WTC11 (cell line): ENCODE data around the gene ENOX2. TPM values are rescaled to one million over a fixed set of nuclear protein-coding genes. Genes with fewer than 3 reads are reported as not detected.

Experiments
- ATAC-seq: fragments of 200-7000 bp; cut with Tn5 transposase; 2 replicates; pipeline ENCODE4 v1.10.0; 2021; ENCODE audit warnings: mild to moderate bottlenecking, moderate library complexity
- CTCF ChIA-PET: fragments of 300-600 bp; sonication (Branson Sonifier 250); formaldehyde crosslinking; loops from one replicate; lab custom pipeline; 2021; ENCODE audit warnings: antibody characterized with exemption; lab: Charles Lee
- POLR2A ChIA-PET: fragments of 350-600 bp; sonication (Branson Sonifier 250); formaldehyde crosslinking; loops from one replicate; lab custom pipeline; 2021; ENCODE audit warnings: antibody characterized with exemption; lab: Charles Lee
- DNase-seq: peaks from one replicate; pipeline ENCODE4 v3.0.0; 2021; ENCODE audit warnings: low spot score
- H3K27ac Mint-ChIP-seq: 2 replicates; pipeline ENCODE4 v1.8.0; 2021; ENCODE audit warnings: mixed read lengths
- H3K27me3 Mint-ChIP-seq: 2 replicates; pipeline ENCODE4 v1.8.0; 2021; ENCODE audit warnings: low read depth, mild to moderate bottlenecking, moderate library complexity, mixed read lengths
- H3K36me3 Mint-ChIP-seq: 2 replicates; pipeline ENCODE4 v1.8.0; 2021; ENCODE audit warnings: mixed read lengths
- H3K4me1 Mint-ChIP-seq: 2 replicates; pipeline ENCODE4 v1.8.0; 2022; ENCODE audit warnings: mixed read lengths
- H3K4me3 Mint-ChIP-seq: 2 replicates; pipeline ENCODE4 v1.8.0; 2021; ENCODE audit warnings: mild to moderate bottlenecking, moderate library complexity, mixed read lengths
- H3K9me3 Mint-ChIP-seq: 2 replicates; pipeline ENCODE4 v1.8.0; 2021; ENCODE audit warnings: mixed read lengths
- AR ChIP-seq: fragments of 250-450 bp; sonication (Bioruptor Pico); IDR thresholded peaks from 2 replicates; pipeline ENCODE4 v1.9.0; 2021; ENCODE audit warnings: mild to moderate bottlenecking
- ATF3 ChIP-seq: sonication (generic); formaldehyde crosslinking; conservative IDR thresholded peaks from 2 replicates; pipeline ENCODE4 v1.8.1; 2022; ENCODE audit warnings: mild to moderate bottlenecking, missing genetic modification reagents
- ESRRA ChIP-seq: sonication (generic); formaldehyde crosslinking; IDR thresholded peaks from 2 replicates; pipeline ENCODE4 v1.8.1; 2022; ENCODE audit warnings: mild to moderate bottlenecking, missing genetic modification reagents, borderline replicate concordance
- HMGXB4 ChIP-seq: sonication (generic); formaldehyde crosslinking; IDR thresholded peaks from 2 replicates; pipeline ENCODE4 v1.8.1; 2023; ENCODE audit warnings: mild to moderate bottlenecking, moderate library complexity, missing genetic modification reagents
- IRF2 ChIP-seq: sonication (generic); formaldehyde crosslinking; IDR thresholded peaks from 2 replicates; pipeline ENCODE4 v1.8.0; 2022; ENCODE audit warnings: low read depth, missing genetic modification reagents, borderline replicate concordance
- NFE2L1 ChIP-seq: sonication (generic); formaldehyde crosslinking; IDR thresholded peaks from 2 replicates; pipeline ENCODE4 v1.8.1; 2023; ENCODE audit warnings: missing genetic modification reagents
- NR2C2 ChIP-seq: sonication (generic); formaldehyde crosslinking; IDR thresholded peaks from 2 replicates; pipeline ENCODE4 v1.8.0; 2022; ENCODE audit warnings: mild to moderate bottlenecking, missing genetic modification reagents
- PREB ChIP-seq: sonication (generic); formaldehyde crosslinking; IDR thresholded peaks from 2 replicates; pipeline ENCODE4 v1.8.1; 2022; ENCODE audit warnings: mild to moderate bottlenecking, missing genetic modification reagents, moderate library complexity, borderline replicate concordance
- TEAD4 ChIP-seq: sonication (generic); formaldehyde crosslinking; IDR thresholded peaks from 2 replicates; pipeline ENCODE4 v1.8.0; 2022; ENCODE audit warnings: mild to moderate bottlenecking, missing genetic modification reagents
- USF2 ChIP-seq: sonication (generic); formaldehyde crosslinking; IDR thresholded peaks from 2 replicates; pipeline ENCODE4 v1.8.1; 2023; ENCODE audit warnings: mild to moderate bottlenecking, missing genetic modification reagents, moderate library complexity
- ZBTB43 ChIP-seq: sonication (generic); formaldehyde crosslinking; IDR thresholded peaks from 2 replicates; pipeline ENCODE4 v1.8.1; 2023; ENCODE audit warnings: mild to moderate bottlenecking, missing genetic modification reagents
- ZNF219 ChIP-seq: sonication (generic); formaldehyde crosslinking; IDR thresholded peaks from 2 replicates; pipeline ENCODE4 v1.8.0; 2023; ENCODE audit warnings: missing genetic modification reagents, mild to moderate bottlenecking, borderline replicate concordance
- ZNF281 ChIP-seq: sonication (generic); formaldehyde crosslinking; IDR thresholded peaks from 2 replicates; pipeline ENCODE4 v1.8.0; 2023; ENCODE audit warnings: mild to moderate bottlenecking, missing genetic modification reagents
- total RNA-seq: library from RNA; stranded (reverse); gene quantifications from 3 replicates; pipeline ENCODE4 v1.2.3, GENCODE V29; 2021

Gene ENOX2
- total RNA-seq, 1 experiment from 2014 or later = 13.8 TPM

GRCh38 chrX:130841776-130842175, 61.2 kb downstream of the ENOX2 start (continued):
- TF ChIP-seq ATF3 (CRISPR knock-in tag) = no peak

GRCh38 chrX:130840345-130840744, 62.7 kb downstream of the ENOX2 start:
- no peaks in the 10 kb centered on the region for H3K36me3 Mint-ChIP-seq
- TF ChIP-seq IRF2 (CRISPR knock-in tag) (no peak), ZNF281 (CRISPR knock-in tag) (no peak), ESRRA (CRISPR knock-in tag) (no peak), NFE2L1 (CRISPR knock-in tag) (no peak), ZBTB43 (CRISPR knock-in tag) (no peak), NR2C2 (no peak), PREB (no peak)
- TF ChIP-seq, all 79 proteins: peak for 0
- ChIA-PET CTCF (no interaction called here), POLR2A (no interaction called here)
- Mint-ChIP-seq H3K9me3 (no peaks in the 10 kb centered on the region), H3K27ac (no peak overlapping the region), H3K27me3 (no peaks in the 10 kb centered on the region), H3K4me1 (peaks cover 34% of the 10 kb centered on the region), H3K4me3 (no peak overlapping the region)
- no peak for ATAC-seq
- no peak for DNase-seq

- no peak for TF ChIP-seq USF2 (CRISPR knock-in tag)
- H3K9me3 Mint-ChIP-seq = no peaks in the 10 kb centered on the region
- peaks cover 43% of the 10 kb centered on the region for H3K4me1 Mint-ChIP-seq
- H3K27me3 Mint-ChIP-seq = no peaks in the 10 kb centered on the region
- ATAC-seq (no peak), DNase-seq (no peak)
- CTCF ChIA-PET = no interaction called here
- H3K4me3 Mint-ChIP-seq = no peak overlapping the region
- POLR2A ChIA-PET = no interaction called here
- no peaks in the 10 kb centered on the region for H3K36me3 Mint-ChIP-seq
- H3K27ac Mint-ChIP-seq = no peak overlapping the region
These were observed 66.6 kb downstream of the ENOX2 start for GRCh38 chrX:130836447-130836846.

- Mint-ChIP-seq H3K9me3 (no peaks in the 10 kb centered on the region), H3K4me1 (peaks cover 44% of the 10 kb centered on the region), H3K36me3 (no peaks in the 10 kb centered on the region), H3K27me3 (no peaks in the 10 kb centered on the region), H3K27ac (peak overlapping the region; percentile 86; the same call in 1 of the 2 replicates), H3K4me3 (no peak overlapping the region)
- DNase-seq (no peak), ATAC-seq (no peak)
- ChIA-PET CTCF (interaction anchor here (0.9 kb wide), 1 partner anchor 259 kb away, joined by 6 read pairs; no protein-coding TSS in a partner anchor), POLR2A (no interaction called here)
- TF ChIP-seq ZNF219 (no peak), HMGXB4 (CRISPR knock-in tag) (no peak), AR (CRISPR knock-in tag) (no peak), TEAD4 (CRISPR knock-in tag) (no peak), NR2C2 (no peak), PREB (no peak)
These were observed 68.2 kb downstream of the ENOX2 start for GRCh38 chrX:130834830-130835229.
